VCaP (cell line): ENCODE results near the gene MX1.

Experiments
- H3K27ac ChIP-seq: fragments of 450-650 bp; 2 replicates; pipeline ENCODE4 v1.5.1; 2017
- CTCF ChIP-seq: fragments of 450-650 bp; conservative IDR thresholded peaks from 2 replicates; pipeline ENCODE4 v1.5.1; 2017; ENCODE audit warnings: mild to moderate bottlenecking, moderate library complexity

Gene MX1

GRCh38 chr21:41398831-41399230 is 27.2 kb upstream of the MX1 start:
- TF ChIP-seq CTCF = no peak
- no peak overlapping the region for H3K27ac ChIP-seq

GRCh38 chr21:41399246-41399800 is 26.7 kb upstream of the MX1 start:
- TF ChIP-seq CTCF = no peak
- H3K27ac ChIP-seq = no peak overlapping the region

GRCh38 chr21:41402231-41402630 is 23.8 kb upstream of the MX1 start:
- H3K27ac ChIP-seq = no peak overlapping the region
- TF ChIP-seq CTCF = no peak

GRCh38 chr21:41402796-41403195 is 23.2 kb upstream of the MX1 start:
- TF ChIP-seq CTCF = no peak
- no peak overlapping the region for H3K27ac ChIP-seq

GRCh38 chr21:41403331-41403730 is 22.7 kb upstream of the MX1 start:
- H3K27ac ChIP-seq = no peak overlapping the region
- no peak for TF ChIP-seq CTCF

- no peak overlapping the region for H3K27ac ChIP-seq
- no peak for TF ChIP-seq CTCF
These were observed 22.1 kb upstream of the MX1 start for GRCh38 chr21:41403966-41404365.

- no peak for TF ChIP-seq CTCF
These were observed 20.7 kb upstream of the MX1 start for GRCh38 chr21:41405321-41405720.

GRCh38 chr21:41406340-41406739 is 19.7 kb upstream of the MX1 start:
- no peak overlapping the region for H3K27ac ChIP-seq
- no peak for TF ChIP-seq CTCF

More at GRCh38 chr21:41405321-41405720, 20.7 kb upstream of the MX1 start:
- H3K27ac ChIP-seq = no peak overlapping the region
